ENCODE measurements around the gene CYP24A1. TPM values are rescaled to one million over a fixed set of nuclear protein-coding genes. Genes with fewer than 3 reads are reported as not detected.

The CYP24A1 gene
- 0.70 TPM for polyA plus RNA-seq (2013, experiment 1 of 2)
- 0.35 TPM for polyA plus RNA-seq (2013, experiment 2 of 2)

GRCh38 chr20:54173653-54174456 is at the start of gene CYP24A1:
TSS of gene CYP24A1 (minus strand) at chr20:54173986. CDS start at chr20:54173579, 407 bp downstream.
- WGBS, 2 experiments (ENCODE audit: insufficient coverage in 2 of 2) = 3 to 4% methylated on average over 42 to 46 of the region's 61 CpGs
- H3K27ac ChIP-seq (ENCODE audit: low read depth, low read length, severe bottlenecking) = no peak within 1 kb of the TSS
- H3K4me3 ChIP-seq (ENCODE audit: extremely low read depth, insufficient read depth, low read length, poor library complexity, severe bottlenecking) = peak within 1 kb of the TSS; percentile 30
- H3K9me3 ChIP-seq (ENCODE audit: control insufficient read depth, low read length) = no peaks in the 10 kb centered on the region
- H3K4me1 ChIP-seq (ENCODE audit: control insufficient read depth, insufficient read depth, low read length, poor library complexity, severe bottlenecking) = peaks cover 22% of the 10 kb centered on the region
- no peaks in the 10 kb centered on the region for H3K36me3 ChIP-seq (ENCODE audit: control insufficient read depth, insufficient read depth, low read length)

GRCh38 chr20:54223285-54223684 is 49.5 kb upstream of the CYP24A1 start:
- Histone ChIP-seq H3K27ac (ENCODE audit: low read depth, low read length, severe bottlenecking) (no peak overlapping the region), H3K36me3 (ENCODE audit: control insufficient read depth, insufficient read depth, low read length) (peaks cover 10% of the 10 kb centered on the region), H3K4me1 (ENCODE audit: control insufficient read depth, insufficient read depth, low read length, poor library complexity, severe bottlenecking) (no peaks in the 10 kb centered on the region), H3K9me3 (ENCODE audit: control insufficient read depth, low read length) (no peaks in the 10 kb centered on the region), H3K4me3 (ENCODE audit: extremely low read depth, insufficient read depth, low read length, poor library complexity, severe bottlenecking) (no peak overlapping the region)
- WGBS, 2 experiments (ENCODE audit: insufficient coverage in 2 of 2) = 91 to 96% methylated on average over 1 to 2 of the region's 5 CpGs

- H3K4me3 ChIP-seq (ENCODE audit: extremely low read depth, insufficient read depth, low read length, poor library complexity, severe bottlenecking) = no peak overlapping the region
- 82 to 86% methylated on average over 12 to 14 of the region's 17 CpGs for WGBS, 2 experiments (ENCODE audit: insufficient coverage in 2 of 2)
- peaks cover 13% of the 10 kb centered on the region for H3K36me3 ChIP-seq (ENCODE audit: control insufficient read depth, insufficient read depth, low read length)
- H3K27ac ChIP-seq (ENCODE audit: low read depth, low read length, severe bottlenecking) = no peak overlapping the region
- no peaks in the 10 kb centered on the region for H3K9me3 ChIP-seq (ENCODE audit: control insufficient read depth, low read length)
- no peaks in the 10 kb centered on the region for H3K4me1 ChIP-seq (ENCODE audit: control insufficient read depth, insufficient read depth, low read length, poor library complexity, severe bottlenecking)
Measured at GRCh38 chr20:54221996-54222890, 48.5 kb upstream of the CYP24A1 start.

DNA sequence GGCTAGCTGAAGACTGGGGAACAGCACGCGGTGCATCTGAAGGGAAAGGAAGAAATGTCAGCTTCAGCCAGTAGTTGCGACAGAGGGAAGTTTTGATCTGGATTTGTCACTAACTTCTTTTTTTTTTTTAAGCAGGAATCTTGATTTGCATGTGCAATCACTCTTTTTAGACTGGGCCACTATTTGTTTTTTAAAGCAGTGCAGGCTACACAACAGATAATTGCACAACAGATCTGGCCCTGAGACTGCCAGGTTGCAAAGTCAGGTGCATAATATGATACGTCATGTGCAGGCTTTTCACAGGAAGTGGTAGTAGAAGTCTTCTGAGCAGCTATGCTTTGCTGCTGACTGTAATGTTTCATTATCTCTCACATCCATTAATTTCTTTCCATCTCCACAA is 47.6 kb upstream of the CYP24A1 start:
- no peak overlapping the region for H3K4me3 ChIP-seq (ENCODE audit: extremely low read depth, insufficient read depth, low read length, poor library complexity, severe bottlenecking)
- H3K27ac ChIP-seq (ENCODE audit: low read depth, low read length, severe bottlenecking) = no peak overlapping the region
- H3K36me3 ChIP-seq (ENCODE audit: control insufficient read depth, insufficient read depth, low read length) = peaks cover 19% of the 10 kb centered on the region
- H3K9me3 ChIP-seq (ENCODE audit: control insufficient read depth, low read length) = no peaks in the 10 kb centered on the region
- 92% methylated on average over 3 of the region's 4 CpGs; no CpG with 5 or more reads in 1 of the 2 experiments for WGBS, 2 experiments (ENCODE audit: insufficient coverage in 2 of 2)
- no peaks in the 10 kb centered on the region for H3K4me1 ChIP-seq (ENCODE audit: control insufficient read depth, insufficient read depth, low read length, poor library complexity, severe bottlenecking)

DNA sequence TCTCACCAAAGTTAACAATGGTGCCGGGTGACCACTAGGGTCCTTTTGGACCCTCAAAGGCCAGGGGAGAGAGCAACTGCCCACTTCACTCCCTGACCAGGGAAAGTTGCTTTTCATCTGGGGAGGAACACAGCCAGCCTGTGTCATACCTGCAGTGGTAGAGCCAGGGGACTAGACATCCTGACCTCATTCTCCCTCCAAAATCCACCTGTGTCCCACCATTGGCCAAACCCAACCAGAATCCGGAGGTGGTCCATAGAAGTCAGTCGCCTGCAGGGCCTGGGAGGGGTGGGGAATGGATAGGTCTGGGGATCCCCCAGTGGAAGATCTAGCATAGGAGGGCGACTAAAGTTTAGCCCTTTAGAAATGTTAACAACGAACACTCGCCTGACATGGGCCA is 46.9 kb upstream of the CYP24A1 start:
- no peaks in the 10 kb centered on the region for H3K4me1 ChIP-seq (ENCODE audit: control insufficient read depth, insufficient read depth, low read length, poor library complexity, severe bottlenecking)
- H3K36me3 ChIP-seq (ENCODE audit: control insufficient read depth, insufficient read depth, low read length) = peaks cover 25% of the 10 kb centered on the region
- H3K27ac ChIP-seq (ENCODE audit: low read depth, low read length, severe bottlenecking) = no peak overlapping the region
- H3K4me3 ChIP-seq (ENCODE audit: extremely low read depth, insufficient read depth, low read length, poor library complexity, severe bottlenecking) = no peak overlapping the region
- H3K9me3 ChIP-seq (ENCODE audit: control insufficient read depth, low read length) = no peaks in the 10 kb centered on the region
- 97 to 100% methylated on average over 4 to 5 of the region's 6 CpGs for WGBS, 2 experiments (ENCODE audit: insufficient coverage in 2 of 2)

DNA sequence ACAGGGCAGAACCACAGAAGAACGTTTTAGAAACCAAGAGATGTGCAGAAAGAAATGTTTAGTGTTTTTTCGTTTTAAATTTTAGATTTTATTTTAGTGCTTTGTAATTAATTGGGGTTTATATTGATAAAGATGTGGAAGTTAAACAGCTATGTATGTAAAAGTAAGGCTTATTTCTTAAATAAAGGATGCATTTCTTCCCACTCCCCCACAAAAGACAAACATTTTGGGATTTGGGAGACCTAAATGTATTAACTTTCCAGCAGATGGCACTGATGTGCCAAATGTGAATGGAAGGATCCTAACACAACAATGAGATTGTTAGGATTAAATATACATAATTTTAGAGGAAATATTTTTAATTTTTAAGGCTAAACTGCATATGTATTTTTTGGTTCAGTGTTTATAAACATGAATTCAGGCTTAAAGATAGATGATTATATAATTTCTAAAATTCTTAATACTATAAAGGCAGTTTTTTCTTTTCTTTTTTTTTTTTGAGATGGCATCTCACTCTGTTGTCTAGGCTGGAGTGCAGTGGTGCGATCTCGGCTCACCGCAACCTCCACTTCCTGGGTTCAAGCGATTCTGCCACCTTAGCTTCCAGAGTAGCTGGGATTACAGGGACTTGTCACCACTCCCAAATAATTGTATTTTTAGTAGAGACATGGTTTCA is 46.1 kb upstream of the CYP24A1 start:
- Histone ChIP-seq H3K4me3 (ENCODE audit: extremely low read depth, insufficient read depth, low read length, poor library complexity, severe bottlenecking) (no peak overlapping the region), H3K36me3 (ENCODE audit: control insufficient read depth, insufficient read depth, low read length) (peaks cover 33% of the 10 kb centered on the region), H3K4me1 (ENCODE audit: control insufficient read depth, insufficient read depth, low read length, poor library complexity, severe bottlenecking) (no peaks in the 10 kb centered on the region), H3K9me3 (ENCODE audit: control insufficient read depth, low read length) (no peaks in the 10 kb centered on the region), H3K27ac (ENCODE audit: low read depth, low read length, severe bottlenecking) (no peak overlapping the region)
- 77 to 85% methylated on average over 2 to 3 of the region's 6 CpGs for WGBS, 2 experiments (ENCODE audit: insufficient coverage in 2 of 2)

DNA sequence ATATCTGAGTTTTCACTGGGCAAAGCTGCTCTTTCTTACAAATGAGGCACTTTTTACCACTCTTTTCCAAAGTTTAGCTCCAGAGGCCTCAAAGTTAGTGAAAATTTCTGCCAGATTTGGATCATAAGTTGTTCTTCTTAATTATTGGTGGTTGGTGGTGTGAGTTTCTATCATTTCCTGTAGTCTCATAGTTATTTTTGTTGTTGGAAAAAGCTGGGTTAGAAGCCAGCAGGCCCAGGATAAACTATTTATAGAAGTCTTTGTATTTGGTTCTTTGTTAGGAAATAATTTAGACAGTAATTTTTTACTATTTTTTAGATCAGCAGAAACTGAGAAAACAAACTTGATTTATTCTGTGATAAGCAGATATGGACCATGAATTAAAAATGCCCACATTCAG is 44.7 kb upstream of the CYP24A1 start:
- Histone ChIP-seq H3K9me3 (ENCODE audit: control insufficient read depth, low read length) (no peaks in the 10 kb centered on the region), H3K4me3 (ENCODE audit: extremely low read depth, insufficient read depth, low read length, poor library complexity, severe bottlenecking) (no peak overlapping the region), H3K36me3 (ENCODE audit: control insufficient read depth, insufficient read depth, low read length) (peaks cover 38% of the 10 kb centered on the region), H3K4me1 (ENCODE audit: control insufficient read depth, insufficient read depth, low read length, poor library complexity, severe bottlenecking) (no peaks in the 10 kb centered on the region), H3K27ac (ENCODE audit: low read depth, low read length, severe bottlenecking) (no peak overlapping the region)

GRCh38 chr20:54217762-54218161 is 44.0 kb upstream of the CYP24A1 start:
- no peak overlapping the region for H3K4me3 ChIP-seq (ENCODE audit: extremely low read depth, insufficient read depth, low read length, poor library complexity, severe bottlenecking)
- no peak overlapping the region for H3K27ac ChIP-seq (ENCODE audit: low read depth, low read length, severe bottlenecking)
- no peaks in the 10 kb centered on the region for H3K4me1 ChIP-seq (ENCODE audit: control insufficient read depth, insufficient read depth, low read length, poor library complexity, severe bottlenecking)
- WGBS, 2 experiments (ENCODE audit: insufficient coverage in 2 of 2) = 90 to 94% methylated on average over 5 to 6 of the region's 7 CpGs
- no peaks in the 10 kb centered on the region for H3K9me3 ChIP-seq (ENCODE audit: control insufficient read depth, low read length)
- H3K36me3 ChIP-seq (ENCODE audit: control insufficient read depth, insufficient read depth, low read length) = peaks cover 44% of the 10 kb centered on the region

- no peak overlapping the region for H3K27ac ChIP-seq (ENCODE audit: low read depth, low read length, severe bottlenecking)
- no peaks in the 10 kb centered on the region for H3K9me3 ChIP-seq (ENCODE audit: control insufficient read depth, low read length)
- peaks cover 58% of the 10 kb centered on the region for H3K36me3 ChIP-seq (ENCODE audit: control insufficient read depth, insufficient read depth, low read length)
- H3K4me1 ChIP-seq (ENCODE audit: control insufficient read depth, insufficient read depth, low read length, poor library complexity, severe bottlenecking) = peaks cover 3% of the 10 kb centered on the region
- H3K4me3 ChIP-seq (ENCODE audit: extremely low read depth, insufficient read depth, low read length, poor library complexity, severe bottlenecking) = no peak overlapping the region
- WGBS, 2 experiments (ENCODE audit: insufficient coverage in 2 of 2) = 90 to 93% methylated on average over 2 of the region's 3 CpGs
Measured at GRCh38 chr20:54215157-54215789, 41.5 kb upstream of the CYP24A1 start.

- Histone ChIP-seq H3K36me3 (ENCODE audit: control insufficient read depth, insufficient read depth, low read length) (peaks cover 56% of the 10 kb centered on the region), H3K9me3 (ENCODE audit: control insufficient read depth, low read length) (no peaks in the 10 kb centered on the region), H3K4me1 (ENCODE audit: control insufficient read depth, insufficient read depth, low read length, poor library complexity, severe bottlenecking) (peaks cover 7% of the 10 kb centered on the region), H3K4me3 (ENCODE audit: extremely low read depth, insufficient read depth, low read length, poor library complexity, severe bottlenecking) (no peak overlapping the region), H3K27ac (ENCODE audit: low read depth, low read length, severe bottlenecking) (no peak overlapping the region)
- WGBS, 2 experiments (ENCODE audit: insufficient coverage in 2 of 2) = 92 to 98% methylated on average over 6 of the region's 8 CpGs
Measured at GRCh38 chr20:54214566-54214965, 40.8 kb upstream of the CYP24A1 start.

Data from mesodermal cell (in vitro differentiated cells).